ENCODE data around the gene GALNT12.

GALNT12 gene

DNA sequence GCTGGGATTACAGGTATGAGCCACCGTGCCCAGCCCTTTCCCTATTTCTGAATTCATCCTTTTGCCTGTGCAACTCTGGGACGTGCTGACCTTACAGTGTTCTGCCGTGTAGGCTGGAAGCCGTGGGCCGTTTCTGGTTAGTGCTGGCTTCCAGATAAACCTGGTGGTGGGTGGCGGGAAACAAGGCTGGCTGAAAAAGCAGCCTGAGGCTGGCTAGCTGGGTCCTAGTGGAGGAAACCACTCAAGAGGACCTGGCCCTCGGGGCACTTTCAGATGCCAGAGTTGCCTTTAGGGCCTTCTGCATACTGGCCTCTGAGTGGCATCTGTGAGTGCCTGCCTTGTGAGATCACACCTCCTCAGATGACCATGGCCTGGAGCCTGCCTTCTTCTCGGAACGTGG, 26.9 kb downstream of the GALNT12 start:
- no peak for DNase-seq

DNA sequence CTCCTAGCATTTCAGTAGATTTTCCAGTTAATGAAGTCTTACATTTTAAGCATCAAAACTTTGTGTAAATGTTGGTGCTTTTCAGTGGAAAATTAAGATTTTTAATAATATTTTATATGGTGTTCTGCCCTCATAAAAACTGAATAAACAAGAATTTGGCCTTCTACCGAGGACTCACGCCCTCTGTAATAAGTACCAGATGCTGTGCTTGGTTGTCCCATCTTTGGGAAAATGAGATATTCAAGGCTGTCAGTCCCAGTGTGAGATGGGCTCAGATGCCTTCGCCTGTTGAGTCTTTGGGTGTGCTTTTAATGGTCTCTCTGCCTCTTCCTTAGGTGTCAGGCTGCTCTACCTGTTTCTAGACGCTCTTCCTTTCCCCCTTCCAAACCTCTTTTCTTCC, 28.7 kb downstream of the GALNT12 start:
- DNase-seq = no peak

DNA sequence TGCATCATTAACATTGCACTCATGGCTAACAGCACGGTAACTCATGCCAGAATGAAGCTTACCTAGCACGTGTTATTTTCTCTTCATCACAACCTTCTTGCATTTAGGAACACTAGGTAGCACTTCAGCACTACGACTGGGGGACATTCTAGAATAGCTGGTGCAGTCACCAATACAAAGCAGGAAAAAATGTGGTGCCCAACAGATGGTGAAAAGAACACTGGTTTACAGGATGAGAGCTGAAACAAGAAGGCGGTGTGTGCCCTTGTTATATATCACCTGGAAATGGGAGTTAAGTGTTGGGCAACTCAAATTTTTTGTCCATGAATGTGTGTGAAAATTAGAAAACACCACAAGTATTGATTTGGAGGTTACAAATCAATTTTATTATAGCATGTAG, 30.0 kb downstream of the GALNT12 start:
- no peak for DNase-seq

DNA sequence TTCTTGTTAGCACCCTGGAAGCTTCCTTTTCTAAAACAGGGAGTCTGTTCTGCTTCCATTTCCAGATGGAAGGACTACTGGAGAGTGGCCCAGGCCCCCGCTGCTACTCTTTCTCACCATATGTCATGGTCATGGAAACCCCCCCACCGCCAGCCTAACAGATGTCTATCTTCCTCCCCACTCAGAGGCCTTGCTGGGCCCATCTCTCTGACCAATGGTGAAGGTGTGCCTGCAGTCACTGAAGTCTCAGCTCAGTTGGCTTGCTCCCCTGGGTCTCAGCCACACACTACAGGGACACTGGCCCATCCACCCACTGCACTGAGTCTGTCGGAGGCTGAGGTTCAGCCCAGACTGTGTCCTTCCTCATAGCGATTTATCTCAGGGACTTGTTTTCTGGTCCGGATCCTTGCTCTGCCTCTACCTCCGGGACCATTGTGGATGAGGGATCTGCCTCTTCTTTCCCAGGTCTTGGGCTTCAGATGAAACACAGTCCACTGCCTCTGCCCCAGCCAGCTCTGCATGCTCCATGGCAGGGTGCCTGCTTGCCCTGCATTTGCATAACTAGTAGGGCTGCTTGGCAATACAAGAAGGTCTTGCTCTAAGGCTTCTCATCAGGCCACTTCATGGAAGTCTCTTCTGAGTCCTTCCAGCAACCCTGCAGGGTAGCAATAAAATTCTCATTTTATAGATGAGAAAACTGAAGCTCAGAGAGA, 30.8 kb downstream of the GALNT12 start:
- DNase-seq = no peak

DNA sequence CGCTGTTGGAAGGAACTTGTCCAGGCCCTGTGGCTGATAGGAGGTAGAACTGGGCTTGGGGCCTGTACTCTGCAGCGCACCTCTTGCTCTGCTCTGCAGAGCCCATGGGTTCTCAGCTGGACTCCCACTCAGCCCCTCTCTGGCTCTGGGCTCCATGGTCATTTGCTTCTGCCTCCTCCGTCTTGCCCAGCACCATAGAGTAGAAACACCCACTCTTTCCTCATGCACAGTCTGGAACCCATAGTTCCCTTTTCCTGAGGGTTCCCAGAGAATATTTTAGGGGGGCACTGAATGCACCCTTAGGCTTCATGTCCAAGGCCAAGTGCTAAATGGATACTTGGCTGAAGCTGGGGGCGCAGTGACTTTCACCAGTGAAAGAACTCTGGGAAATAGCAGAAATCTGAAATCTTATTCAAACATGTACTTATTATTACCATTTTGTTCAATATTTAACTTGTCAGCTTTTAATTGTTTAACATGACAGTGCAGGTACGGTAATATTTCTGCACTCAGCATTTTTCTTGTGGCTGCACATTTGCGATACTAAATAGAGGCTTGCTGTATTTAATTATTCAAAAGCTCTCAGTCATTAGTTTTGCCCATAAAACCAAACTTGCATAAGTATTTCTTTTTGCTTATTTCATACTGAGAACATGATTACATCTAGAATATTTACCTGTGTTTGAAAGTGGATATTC, 31.5 kb downstream of the GALNT12 start:
- no peak for DNase-seq

DNA sequence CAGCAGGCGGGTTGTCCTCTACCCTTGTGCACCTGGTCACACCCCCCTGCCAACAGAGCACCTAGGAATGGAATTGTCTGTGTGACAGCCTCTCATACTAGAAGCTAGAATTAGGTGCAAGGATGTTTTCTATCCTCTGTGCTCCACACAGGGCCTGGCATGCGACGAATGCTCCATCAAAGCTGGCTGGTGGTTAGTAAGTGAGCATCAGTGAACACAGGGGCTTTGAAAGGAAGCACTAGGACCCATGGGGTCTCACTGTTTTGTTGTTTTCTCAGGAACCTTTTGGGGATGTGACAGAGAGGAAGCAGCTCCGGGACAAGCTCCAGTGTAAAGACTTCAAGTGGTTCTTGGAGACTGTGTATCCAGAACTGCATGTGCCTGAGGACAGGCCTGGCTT, 32.3 kb downstream of the GALNT12 start:
- no peak for DNase-seq

DNA sequence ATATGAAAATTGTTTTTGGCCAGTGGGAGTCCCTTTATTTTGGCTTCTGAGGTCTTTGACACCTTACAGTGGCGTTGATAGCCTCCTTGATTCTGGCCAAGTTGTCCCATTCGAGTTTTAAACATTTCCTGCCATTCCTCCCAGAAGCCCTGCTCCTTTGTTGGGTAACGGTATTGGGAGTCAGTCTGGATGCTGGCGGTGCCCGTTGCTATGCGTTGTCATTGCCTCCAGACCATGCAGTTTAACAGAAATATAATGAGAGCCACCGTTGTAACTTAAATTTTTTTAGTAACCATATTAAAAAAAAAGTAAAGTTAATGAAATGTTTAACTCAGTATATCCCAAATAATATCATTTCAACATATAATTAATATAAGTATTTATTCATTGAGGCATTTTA, 35.0 kb downstream of the GALNT12 start:
- DNase-seq = no peak

DNA sequence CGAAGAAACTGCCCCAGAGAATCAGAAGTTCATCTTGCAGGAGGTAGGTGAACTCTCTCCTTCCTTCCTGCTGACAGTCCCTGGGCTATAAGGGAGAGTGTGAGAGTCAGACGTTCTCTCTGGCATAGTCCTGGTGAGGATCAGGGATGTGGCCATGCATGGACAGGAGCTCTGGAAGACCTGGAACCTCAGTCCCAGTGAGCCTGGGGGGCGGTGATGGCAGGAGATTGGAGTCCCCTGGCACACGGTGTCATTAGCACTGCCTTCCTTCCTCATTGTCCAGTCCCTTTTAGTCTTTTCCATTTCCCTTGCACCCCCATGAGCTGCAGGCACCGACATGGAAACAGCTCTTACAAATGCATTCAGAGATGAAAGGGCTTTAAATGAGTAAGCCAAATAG, 38.6 kb downstream of the GALNT12 start:
- no peak for DNase-seq

DNA sequence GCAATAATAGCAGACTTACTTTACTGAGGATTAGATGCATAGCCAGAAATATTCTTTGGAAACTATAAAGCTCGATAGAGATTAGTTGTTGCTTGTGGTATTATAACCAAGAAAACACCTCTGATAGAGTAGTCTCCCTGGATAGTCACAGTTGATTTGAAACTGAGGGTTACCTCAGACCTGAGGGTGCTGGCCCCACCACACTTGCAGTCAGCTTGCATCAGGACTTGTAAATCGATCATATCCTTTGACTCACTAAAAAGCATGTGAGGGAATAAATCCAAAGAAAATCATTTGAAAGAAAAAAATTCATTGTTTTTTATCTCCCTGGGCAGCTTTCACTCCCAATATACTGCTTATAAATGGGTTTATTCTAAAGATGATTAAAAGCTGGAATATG, 39.4 kb downstream of the GALNT12 start:
- no peak for DNase-seq

DNA sequence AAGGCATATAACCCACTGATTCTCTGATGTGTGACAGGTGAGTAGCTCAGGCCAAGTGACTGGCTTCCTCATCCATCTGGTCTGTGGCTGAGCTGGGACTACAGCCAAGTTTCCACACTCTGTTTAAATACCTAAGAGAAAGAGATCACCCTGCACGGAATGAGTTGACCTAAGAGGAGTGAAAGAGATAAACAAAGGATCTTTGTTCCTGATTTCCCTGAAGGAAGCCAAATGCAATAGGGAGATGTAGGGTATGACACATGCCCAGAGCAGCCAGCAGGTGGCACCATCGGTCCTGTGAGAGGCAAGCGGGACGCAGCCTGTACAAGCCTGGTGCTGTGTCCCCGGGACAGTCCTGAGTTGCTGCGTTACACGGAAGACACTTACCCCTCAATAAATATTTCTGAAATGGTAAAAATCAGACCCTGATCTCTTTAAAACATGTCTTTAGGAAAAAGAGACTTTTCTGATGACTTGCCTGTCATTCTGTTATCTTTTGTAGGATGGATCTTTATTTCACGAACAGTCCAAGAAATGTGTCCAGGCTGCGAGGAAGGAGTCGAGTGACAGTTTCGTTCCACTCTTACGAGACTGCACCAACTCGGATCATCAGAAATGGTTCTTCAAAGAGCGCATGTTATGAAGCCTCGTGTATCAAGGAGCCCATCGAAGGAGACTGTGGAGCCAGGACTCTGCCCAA, 41.1 kb downstream of the GALNT12 start:
- peak; percentile 16 for DNase-seq

DNA sequence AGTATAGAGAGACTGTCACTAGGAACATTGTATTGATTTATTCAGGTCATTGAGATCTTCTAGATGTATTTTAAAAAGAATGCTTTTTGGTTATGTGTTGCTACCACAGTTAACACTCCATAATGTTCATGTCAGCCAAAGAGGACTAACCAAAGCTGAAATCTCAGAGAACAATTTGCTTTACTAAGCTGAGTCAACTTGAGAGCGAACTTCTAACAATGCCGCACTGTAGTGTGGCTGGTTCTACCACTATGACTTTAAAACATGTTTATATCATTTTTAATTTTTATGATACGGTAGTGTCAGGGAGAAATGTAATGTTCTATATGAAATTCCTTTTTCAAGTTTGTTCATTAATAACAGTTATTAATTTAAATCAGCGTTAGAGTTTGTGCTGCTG, 42.1 kb downstream of the GALNT12 start:
- DNase-seq = no peak

DNA sequence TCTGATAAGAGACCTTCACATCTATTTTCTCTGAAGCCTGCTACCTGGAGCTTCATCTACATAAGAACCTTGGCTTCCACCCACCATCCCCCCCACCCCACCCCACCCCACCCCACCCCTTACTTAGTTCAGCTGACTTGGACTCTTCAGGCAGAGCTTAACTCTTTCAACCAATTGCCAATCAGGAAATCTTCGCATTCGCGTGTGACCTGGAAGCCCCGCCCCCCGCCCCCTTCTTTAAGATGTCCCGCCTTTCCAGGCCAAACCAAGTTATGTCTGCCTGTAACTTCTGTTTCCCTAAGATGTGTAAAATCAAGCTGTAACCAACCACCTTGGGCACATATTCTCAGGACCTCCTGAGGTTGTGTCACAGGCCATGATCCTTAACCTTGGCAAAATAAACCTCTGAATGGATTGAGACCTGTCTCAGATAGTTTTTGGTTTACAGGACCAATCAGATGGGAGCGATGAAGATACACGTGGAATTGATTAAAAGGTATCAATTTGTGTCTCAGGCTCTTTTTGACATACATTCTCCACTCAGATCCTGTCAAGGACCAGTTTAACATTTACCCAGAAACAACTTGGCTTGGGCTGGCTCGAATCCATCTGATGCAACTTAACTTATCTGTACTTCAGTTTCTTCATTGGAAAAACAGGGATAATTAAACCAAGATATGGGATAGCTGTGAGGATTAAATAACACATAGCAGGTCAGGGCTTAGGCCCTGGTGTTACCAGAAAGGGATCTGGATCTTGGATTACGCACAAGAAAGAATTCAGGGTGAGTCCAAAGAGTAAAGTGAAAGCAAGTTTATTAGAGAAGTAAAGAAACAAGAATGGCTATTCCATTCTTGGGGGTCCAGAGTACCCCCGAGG, 43.6 kb downstream of the GALNT12 start:
- DNase-seq = no peak

DNA sequence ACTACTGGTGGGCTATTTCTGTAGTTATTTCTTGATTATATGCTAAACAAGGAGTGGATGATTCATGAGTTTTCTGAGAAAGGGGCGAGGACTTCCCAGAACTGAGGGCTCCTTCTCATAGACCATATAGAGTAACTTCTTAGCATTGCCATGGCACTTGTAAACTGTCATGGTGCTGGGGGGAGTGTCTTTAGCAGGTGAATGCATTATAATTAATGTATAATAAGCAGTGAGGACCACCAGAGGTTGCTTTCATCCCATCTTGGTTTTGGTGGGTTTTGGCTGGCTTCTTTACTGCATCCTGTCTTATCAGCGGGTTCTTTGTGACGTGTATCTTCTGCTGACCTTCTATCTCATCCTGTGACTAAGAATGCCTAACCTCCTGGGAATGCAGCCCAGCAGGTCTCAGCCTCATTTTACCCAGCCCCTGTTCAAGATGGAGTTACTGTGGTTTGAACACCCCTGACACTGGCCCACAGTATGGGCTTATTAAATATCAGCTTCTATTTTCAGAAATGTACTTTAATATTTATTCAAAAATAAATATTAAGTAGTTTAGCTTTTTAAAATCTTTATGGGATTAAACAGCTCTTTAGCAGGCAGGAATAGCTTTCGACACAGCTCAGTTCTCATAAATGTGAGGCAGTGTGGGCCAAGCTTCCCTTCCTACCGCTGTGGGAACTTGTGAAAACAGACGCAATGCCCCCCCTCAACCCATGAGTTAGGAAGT, 44.4 kb downstream of the GALNT12 start:
- DNase-seq = no peak

DNA sequence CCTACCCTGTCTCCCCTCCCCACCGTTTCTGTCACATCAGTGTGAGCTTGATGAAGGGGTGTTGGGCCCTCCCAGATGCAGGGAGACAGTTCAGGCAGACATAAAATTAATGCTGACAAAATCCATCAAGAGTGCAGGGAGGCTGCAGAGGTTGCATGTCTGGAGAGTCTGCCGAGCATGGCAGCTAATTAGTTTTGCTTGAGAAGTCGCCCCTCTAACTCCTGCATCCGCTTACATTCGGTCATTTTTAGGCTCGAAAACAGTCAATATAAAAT, 44.9 kb downstream of the GALNT12 start:
- no peak for DNase-seq

DNA sequence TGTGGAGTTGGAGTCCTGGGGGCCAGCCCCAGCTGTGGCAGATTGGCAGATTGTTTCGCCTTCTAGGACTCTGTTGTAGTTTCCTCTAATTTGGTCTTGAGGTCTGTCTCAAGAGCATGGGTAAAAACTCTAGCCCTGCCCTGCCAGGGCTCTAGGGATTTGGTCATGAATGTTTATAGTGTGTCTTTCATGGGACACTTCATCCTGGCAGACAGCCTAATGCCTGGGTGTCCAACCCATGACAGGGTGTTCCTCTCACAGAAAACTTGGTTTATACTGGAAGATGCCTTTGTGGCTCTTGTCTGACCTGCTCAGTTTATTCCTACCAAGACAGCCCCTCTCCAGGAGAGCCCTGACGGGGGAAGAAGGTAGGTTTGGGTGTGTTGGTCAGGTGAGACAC, 45.5 kb downstream of the GALNT12 start:
- no peak for DNase-seq

DNA sequence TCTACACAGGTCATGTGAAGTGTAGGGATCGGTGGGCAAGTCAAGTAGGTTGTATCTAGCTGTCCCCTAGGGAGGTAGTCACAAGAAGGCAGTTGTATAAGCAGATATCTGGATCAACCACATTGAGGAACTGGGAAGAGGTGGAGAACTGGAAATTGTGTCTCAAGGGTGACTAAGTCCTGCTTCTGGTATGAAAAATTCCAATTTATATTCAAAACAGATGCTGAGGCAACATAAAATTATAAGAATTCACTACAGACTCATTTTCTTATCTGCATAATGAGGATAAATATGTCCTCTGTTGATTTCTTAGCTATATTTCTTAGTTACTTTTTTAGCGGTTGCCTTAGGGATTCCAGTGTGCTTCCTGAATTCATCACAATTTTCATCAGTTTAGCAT, 46.8 kb downstream of the GALNT12 start:
- DNase-seq = no peak

DNA sequence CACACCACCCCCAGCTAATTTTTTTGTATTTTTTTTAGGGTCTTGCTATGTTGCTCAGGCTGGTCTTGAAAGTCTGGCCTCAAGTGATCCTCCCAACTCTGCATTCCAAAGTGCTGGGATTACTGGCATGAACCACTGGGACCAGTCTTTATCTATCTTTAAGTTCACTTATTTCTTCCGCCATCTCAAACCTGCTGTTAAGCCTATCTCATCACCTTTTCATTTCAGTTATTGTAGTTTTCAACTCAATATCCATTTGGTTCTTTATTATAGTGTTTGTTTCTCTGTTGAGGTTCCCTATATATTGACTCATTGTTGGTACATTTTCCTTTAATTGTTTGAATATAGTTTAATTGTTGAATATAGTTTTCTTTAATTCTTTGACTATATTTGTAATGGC, 48.1 kb downstream of the GALNT12 start:
- no peak for DNase-seq

DNA sequence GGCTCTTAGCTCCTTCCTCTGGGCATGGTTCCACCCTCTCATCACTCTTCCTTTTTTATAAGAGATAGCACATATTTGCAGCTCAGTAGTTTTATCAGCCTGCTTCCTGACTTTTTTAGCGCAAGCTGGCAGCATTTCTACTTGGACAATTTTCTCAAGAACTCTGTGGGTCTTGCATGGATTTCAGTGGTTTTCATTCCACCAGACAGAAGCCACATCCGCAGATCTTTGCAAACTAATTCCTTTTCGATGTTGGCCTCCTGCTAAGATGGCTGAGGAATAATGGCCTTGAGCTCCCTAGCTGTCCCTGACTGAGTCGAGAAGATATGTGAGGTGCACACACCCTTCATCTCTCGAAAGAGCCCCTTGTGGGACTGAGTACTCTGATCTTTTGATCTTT, 49.5 kb downstream of the GALNT12 start:
- DNase-seq = no peak

DNA sequence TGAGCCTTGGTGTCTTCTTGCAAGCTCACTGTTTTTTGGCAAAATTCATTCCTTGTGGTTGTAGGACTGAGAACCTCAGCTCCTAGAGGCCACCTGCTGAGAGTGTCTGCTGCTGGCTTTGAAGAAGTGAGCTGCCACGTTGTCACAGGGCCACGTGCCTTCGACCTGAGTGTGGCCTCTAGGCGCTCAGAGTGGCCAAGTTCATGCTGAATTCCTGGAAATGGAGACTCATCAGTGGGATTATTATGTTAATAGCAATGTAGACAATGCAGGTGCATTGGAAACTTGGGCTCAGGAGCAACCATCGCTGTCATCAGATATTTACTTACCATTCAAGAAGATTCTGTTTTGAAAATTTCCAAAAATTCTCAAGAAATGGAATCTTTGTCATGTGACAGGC, 52.5 kb downstream of the GALNT12 start:
- no peak for DNase-seq

DNA sequence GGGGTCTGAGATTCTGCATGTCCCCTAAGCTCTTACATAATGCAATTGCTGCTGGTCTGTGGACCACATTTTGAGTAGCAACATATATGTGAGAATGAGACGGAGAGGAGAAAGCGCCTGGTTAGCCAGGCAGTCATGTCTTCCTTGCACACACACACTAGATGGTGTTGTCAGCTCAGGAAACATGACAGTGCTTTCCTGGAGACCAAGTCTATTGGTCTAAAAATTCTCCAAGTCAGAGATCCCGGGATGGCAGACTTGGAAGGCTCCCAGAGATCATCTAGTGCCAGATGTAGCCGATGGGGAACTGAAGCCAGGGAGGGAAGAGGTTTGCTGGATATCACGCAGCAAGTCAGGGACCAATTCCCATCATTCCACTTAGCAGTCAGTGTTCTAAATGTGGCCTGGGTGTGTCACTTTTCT, 53.4 kb downstream of the GALNT12 start:
- no peak for DNase-seq

DNA sequence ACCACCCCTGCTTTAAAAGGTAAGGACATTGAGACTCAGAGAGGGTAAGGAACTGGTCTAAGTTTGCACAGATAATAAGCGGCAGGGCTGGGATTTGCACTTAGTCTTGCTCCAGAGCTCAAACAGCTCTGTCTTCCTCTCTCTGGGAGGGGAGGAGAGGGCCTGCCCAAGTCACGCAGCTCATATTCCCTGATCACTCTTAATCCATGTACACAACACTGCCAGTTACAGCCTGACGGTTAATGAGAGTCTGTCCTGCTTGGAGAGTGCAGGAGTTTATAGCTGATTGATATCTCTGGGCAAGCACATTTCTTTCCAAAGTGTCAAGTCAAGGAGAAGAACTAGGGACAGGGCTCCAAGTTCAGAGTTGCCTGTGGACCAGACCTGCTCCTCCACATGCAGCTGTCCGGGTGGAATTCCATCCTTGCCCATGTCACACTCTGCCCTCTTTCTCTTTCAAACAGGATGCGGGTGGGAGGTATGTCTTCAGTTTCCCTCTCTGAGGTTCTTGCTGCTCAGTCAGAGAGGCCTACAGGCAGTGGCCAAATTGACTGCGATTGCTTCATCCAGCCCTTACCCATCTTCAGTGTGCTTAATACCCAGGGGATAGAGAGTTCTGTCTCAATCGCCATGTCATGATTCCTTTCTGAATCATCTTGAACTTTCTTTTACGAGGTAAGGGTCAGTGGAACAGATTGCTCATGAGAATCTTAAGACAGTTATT, 54.5 kb downstream of the GALNT12 start:
- no peak for DNase-seq

DNA sequence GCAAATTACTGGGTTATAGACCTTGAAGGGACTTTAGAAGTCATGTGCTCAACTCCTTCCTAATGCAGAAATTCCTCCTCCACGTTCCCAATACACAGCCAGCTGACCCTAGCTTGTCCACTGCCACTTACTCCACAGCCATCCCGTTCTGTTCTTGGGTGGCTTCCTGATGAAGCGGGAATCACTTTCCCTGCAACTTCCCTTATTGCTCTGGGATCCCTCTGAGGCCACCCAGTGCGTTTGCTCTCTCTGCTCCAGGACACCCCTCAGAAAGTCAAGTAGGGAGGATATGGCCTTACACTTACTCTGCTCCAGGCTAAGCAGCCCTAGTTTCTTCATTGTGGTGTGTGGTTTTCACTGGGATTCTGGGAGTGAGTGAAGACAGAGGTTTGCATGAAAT, 55.5 kb downstream of the GALNT12 start:
- DNase-seq = no peak
